Inflammatory macrophage treated with lipopolysaccharide for 1 hour (primary cell): ENCODE results near the gene TFEB.
"Not testable (repeated sequence)": the region's sequence is repeated elsewhere in the genome, so short reads cannot be mapped to it uniquely, and the experiment has no call there.

ENCODE experiments used
- DNase-seq, 2 donors: peaks; one replicate each; pipeline ENCODE4 v3.0.0-alpha.2; 2020 to 2022

Gene TFEB

GRCh38 chr6:41735427-41736185 lies at the start of gene TFEB:
TSS of gene TFEB (minus strand) at chr6:41735608. CDS start at chr6:41691213, 44,395 bp downstream.
- peak; percentile 89 to 98 for DNase-seq

- DNase-seq = peak; percentile 77 to 85
Observed at GRCh38 chr6:41784581-41785171, 49.3 kb upstream of the TFEB start.

- no peak for DNase-seq
Observed at GRCh38 chr6:41783106-41783780, 47.8 kb upstream of the TFEB start.

- DNase-seq = no peak
Observed at GRCh38 chr6:41781366-41781730, 45.9 kb upstream of the TFEB start.

- DNase-seq = peak; percentile 59 to 73
Observed at GRCh38 chr6:41780551-41781365, 45.4 kb upstream of the TFEB start, which contains the start of gene PRICKLE4. TSS of gene PRICKLE4 (plus strand) at chr6:41780782. CDS start at chr6:41783474, 2,692 bp downstream.

DNA sequence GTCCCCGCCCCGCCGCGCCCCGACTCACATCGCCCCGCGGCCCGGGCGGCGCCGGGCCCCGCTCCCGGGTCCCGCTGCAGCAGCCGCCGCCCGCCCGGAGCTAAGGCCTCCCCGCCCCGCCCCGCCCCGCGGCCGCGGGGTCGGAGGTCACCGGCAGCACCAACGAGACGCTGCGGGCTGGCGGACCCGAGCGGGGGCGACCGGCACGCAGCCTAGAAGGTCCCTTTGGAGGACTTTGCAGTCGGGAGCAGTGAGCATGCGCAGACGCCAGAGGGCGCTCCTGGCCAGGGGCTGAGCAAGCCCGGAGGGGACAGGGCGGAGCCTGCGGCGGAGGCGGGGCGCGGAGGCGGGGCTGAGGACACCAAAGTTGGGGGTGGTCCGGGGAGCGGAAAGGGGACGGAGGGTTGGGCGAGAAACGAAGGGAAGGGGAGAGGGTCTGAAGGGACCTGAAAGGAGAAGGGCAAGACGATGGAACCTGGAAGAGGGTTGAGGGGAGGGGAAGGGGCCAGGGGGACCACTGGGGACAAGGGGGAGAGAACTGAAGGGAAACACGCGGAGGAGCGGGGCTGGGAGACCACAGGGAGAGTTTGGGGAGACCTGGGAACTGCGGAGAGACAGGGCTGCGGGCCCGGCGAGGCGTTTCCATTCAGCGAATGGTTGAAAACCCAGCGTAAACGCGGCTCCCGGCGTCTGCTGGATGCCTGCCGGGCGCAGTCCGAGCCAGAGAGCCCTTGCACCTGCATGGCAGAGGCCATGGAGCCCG lies 44.6 kb upstream of the TFEB start, which contains the start of gene FRS3:
FRS3 (minus strand) TSS at position 113 of the 763 bp plus-strand sequence. CDS start 2,913 bp downstream, outside the sequence.
- DNase-seq = peak; percentile 93 to 100

GRCh38 chr6:41779336-41779735 lies 43.9 kb upstream of the TFEB start:
- DNase-seq = no peak

DNA sequence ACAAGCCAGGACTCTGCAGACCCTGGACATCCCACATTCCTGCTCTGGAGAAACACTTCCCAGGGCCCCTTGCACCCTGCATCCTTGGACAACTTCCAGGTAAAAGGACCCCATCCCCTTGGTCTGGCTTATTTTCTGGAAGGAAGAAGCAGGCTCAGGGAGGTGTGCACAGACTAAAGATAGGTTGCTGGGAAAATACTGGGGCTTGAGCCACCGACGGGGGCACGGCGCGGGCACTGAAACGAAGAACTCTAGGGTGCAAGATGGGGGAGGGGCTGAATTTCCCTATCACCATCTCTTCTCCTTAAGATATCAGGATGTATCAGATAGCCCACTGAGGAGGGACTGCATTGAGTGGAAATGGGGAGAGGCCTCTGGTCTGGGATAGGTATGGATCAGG lies 43.5 kb upstream of the TFEB start:
- no peak for DNase-seq

- DNase-seq = peak; percentile 63 to 80
Observed at GRCh38 chr6:41777551-41778285, 42.3 kb upstream of the TFEB start.

DNA sequence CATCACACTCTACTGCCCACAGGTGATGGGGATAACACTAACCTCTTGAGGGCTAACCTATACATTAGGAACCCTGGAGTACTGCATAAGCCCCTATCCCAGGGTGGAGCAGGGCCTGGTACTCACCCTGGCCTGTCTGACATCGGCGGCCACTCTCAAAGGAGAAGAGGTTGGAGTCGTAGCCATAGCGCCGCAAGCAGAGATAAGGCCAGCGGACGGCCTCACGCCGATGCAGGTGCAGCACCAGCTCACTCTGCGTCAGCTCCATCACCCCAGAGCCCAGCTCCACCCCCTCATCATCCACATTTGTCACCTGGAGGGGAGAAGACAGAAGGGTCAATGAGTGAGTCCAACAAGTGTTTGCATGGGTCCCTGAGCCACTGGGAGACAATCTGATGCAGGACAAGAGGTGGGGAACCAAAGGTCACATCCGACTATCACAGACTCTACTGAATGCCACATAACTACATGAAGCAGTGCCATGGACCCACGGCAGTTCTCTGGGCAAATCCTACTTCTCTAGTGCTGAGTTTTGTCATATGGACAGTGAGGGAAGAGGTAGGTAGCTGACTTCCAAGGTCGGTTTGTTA lies 40.0 kb upstream of the TFEB start:
- DNase-seq = no peak

DNA sequence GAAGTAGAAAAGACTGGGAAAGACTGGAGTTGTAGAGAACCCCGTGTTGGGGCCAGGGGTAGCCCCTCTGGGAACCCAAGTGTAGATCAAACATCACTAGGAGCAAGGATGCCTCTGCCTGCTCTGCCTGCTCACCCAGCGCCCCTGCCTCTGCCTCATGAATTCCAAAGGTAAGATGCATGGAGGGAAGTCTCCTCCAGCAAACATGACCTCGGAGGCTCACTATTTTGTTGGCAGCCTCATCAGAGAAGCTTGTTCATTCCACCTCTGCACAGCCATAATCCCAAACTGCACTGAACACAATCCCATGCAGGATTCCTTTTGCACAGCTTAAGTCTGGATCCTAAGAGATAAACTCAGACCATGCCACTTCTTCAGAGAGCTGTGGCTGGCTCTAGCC lies 39.4 kb upstream of the TFEB start:
- DNase-seq = no peak

DNA sequence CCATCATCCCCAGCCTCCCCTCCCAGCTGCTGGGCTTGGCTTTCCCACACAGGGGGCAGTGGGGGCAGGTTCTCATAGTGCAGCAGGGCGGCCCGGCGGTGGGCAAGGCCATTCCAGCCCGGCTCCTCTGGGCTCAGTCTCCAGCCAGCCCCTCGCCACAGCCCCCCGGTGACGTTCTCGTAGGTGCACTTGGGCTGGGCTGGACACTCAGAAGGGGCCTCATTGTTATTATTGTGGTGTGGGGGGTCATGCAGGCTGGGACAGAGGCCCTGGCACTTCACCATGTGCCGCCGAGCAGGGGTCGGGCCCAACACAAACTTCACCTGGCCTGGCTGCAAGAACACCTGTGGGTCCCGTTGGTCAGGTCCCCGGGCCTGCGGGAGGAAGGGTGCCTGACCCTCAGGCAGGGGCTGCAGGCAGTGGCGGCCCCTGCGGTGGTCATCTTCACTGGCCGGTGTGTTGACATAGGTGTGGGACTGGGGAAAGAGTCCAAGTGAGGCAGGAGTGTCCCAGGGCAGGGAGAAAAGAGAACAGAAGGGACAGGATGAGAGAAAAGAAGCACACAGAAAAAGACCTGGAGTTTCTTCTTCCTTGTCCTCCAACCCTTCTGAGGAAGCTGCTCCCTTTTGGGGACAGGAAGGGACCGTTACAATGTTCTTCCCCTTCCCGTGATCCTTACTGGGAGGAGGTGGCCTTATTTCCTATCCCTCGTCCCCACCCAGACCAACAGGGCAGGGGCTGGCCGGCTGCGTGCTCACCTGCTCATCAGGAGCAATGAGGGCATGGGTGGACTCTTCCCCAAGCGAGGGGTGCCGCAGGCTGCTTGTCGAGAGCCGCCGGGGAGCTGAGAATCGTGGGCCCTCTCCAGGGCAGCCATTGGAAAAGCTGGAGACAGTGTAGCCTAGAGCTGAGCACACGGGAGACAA lies 35.9 kb upstream of the TFEB start:
- DNase-seq = no peak

GRCh38 chr6:41770381-41771057 lies 35.1 kb upstream of the TFEB start:
- DNase-seq = no peak

DNA sequence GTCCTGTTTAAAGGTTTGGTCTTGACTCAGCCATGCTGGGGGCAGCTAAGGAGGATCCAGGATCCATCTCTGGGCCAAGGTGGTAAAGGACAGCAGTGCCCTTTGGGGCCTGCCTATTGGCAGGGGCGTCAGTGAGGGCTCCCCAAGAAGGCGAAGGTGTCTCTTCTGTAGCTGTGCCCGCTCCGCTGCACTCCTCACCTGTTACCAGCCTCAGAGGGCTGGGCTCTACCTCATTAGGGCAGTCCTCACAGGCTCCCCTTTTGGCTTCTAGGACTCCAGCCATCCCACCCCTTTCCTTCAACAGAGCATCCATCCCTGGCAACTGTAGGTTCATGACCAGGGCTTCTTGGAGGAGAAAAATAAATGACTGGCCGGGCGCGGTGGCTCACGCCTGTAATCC lies 34.0 kb upstream of the TFEB start:
- no peak for DNase-seq

GRCh38 chr6:41768545-41769308 lies 33.3 kb upstream of the TFEB start:
- DNase-seq = no peak

GRCh38 chr6:41767112-41767833 lies 31.9 kb upstream of the TFEB start:
- DNase-seq = peak in 1 of 2 donors; percentile 13

DNA sequence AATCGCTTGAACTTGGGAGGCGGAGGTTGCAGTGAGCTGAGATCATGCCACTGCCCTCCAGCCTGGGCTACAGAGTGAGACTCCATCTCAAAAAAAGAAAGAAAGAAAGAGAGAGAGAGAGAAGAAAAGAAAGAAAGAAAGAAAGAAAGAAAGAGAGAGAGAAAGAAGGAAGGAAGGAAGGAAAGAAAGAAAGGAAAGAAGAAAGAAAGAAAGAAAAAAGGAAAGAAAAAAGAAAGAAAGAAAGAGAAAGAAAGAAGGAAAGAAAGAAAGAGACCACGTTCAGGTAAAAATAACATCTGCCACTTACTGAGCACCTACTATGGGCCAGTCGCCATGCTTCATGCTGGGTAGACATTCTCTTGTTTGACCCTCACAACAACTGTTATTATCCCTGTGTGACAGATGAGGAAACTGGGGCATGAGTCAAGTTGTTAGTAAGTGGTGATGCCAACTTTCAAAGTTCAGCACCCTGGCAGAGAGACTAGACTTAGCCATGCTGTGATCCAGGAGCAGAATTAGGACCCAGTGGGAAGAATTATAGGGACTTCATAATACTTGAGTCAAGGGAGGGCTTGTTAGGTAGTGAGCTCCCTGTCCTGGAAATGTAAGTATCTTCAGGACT lies 30.7 kb upstream of the TFEB start:
- not testable (repeated sequence) for DNase-seq
